Lower leg skin (tissue), 4 donors: ENCODE measurements around the gene TOR4A. TPM values are rescaled to one million over a fixed set of nuclear protein-coding genes. Genes with fewer than 3 reads are reported as not detected.

Source experiments
- DNase-seq, 2 donors: peaks; one replicate each; pipeline ENCODE4 v3.0.0-alpha.2; 2019; ENCODE audit warnings: low spot score in 2 of 2
- H3K4me3 ChIP-seq: fragments of 200-600 bp; sonication (generic); 2 replicates; pipeline ENCODE4 v1.5.1; 2017; ENCODE audit warnings: mild to moderate bottlenecking, low read depth; ENCODE audit not compliant: poor library complexity, severe bottlenecking
- CTCF ChIP-seq, 3 donors: fragments of 450-650 bp; IDR thresholded peaks; one replicate each; pipeline ENCODE4 v1.5.1; 2016; ENCODE audit warnings: antibody characterized with exemption in 3 of 3, mild to moderate bottlenecking in 3 of 3, moderate library complexity in 2 of 3
- POLR2A ChIP-seq, 2 donors: fragments of 450-650 bp; IDR thresholded peaks; one replicate each; pipeline ENCODE4 v1.6.1; 2016 to 2017; ENCODE audit warnings: antibody characterized with exemption in 2 of 2, mild to moderate bottlenecking in 1 of 2, moderate library complexity in 1 of 2
- WGBS, 2 donors: methylation state at CpG; one replicate each; pipeline ENCODE4 v1.1.5; 2018; 5-methylcytosine and 5-hydroxymethylcytosine counted together
- intact Hi-C: fragments of 100-400 bp; cut with DNase I; formaldehyde crosslinking; loops from one replicate; pipeline ENCODE4 v1.15.0; 2023; ENCODE audit warnings: low total_unique reads
- total RNA-seq, 4 donors: library from RNA; depleted of rRNA; stranded (reverse); fragments of >200 nt; gene quantifications; one replicate each; pipeline ENCODE4 v1.1.0, GENCODE V29; 2016

The TOR4A gene
- total RNA-seq, 4 donors from 2014 or later = 4.9 to 7.4 (median 5.6) TPM

GRCh38 chr9:137330689-137331088 is 53.2 kb downstream of the TOR4A start:
- peak in 1 of 2 donors; percentile 8 for DNase-seq
- TF ChIP-seq CTCF (IDR thresholded peaks at IDR 0.05) (no peak), POLR2A (IDR thresholded peaks at IDR 0.05) (no peak)
- intact Hi-C loops = no loop called here
- H3K4me3 ChIP-seq = no peak overlapping the region
- WGBS, 2 donors = 80 to 86% methylated on average over 6 of the region's 6 CpGs

GRCh38 chr9:137331929-137332328 is 54.4 kb downstream of the TOR4A start:
- H3K4me3 ChIP-seq = no peak overlapping the region
- intact Hi-C loops = no loop called here
- TF ChIP-seq CTCF (IDR thresholded peaks at IDR 0.05) (no peak), POLR2A (IDR thresholded peaks at IDR 0.05) (no peak)
- no peak for DNase-seq
- WGBS, 2 donors = 93 to 94% methylated on average over 9 of the region's 9 CpGs

Other genes starting within 250 kb of the TOR4A start
- gene ABCA2, start 249.5 kb upstream of the TOR4A start, total RNA-seq = 10 to 100 TPM; 18.2 to 27.6 (median 23.7) TPM
- under 1 TPM in 2 of 4 donors, not detected in 2; 0.22 to 0.39 TPM for gene FUT7, start 245.6 kb upstream of the TOR4A start, total RNA-seq
- 10 to 100 TPM; 29.1 to 63.9 (median 56.1) TPM for gene NPDC1, start 231.5 kb upstream of the TOR4A start, total RNA-seq
- gene ENTPD2, start 223.7 kb upstream of the TOR4A start, total RNA-seq = 10 to 100 TPM; 10.1 to 14.7 (median 12.1) TPM
- gene SAPCD2, start 207.2 kb upstream of the TOR4A start, total RNA-seq = 10 to 100 TPM in 2 of 4 donors, 1 to 10 TPM in 2; 5.7 to 25.6 (median 13.7) TPM
- 10 to 100 TPM in 1 of 4 donors, 1 to 10 TPM in 3; 6.6 to 13.7 (median 7.9) TPM for gene UAP1L1, start 200.2 kb upstream of the TOR4A start, total RNA-seq
- gene MAN1B1, start 190.7 kb upstream of the TOR4A start, total RNA-seq = 10 to 100 TPM; 57.7 to 81.0 (median 61.8) TPM
- 100 to 1,000 TPM; 123 to 144 (median 138) TPM for gene DPP7, start 163.0 kb upstream of the TOR4A start, total RNA-seq
- 1 to 10 TPM in 1 of 4 donors, under 1 TPM in 2, not detected in 1; 0.10 to 2.4 (median 0.49) TPM for gene GRIN1, start 138.6 kb upstream of the TOR4A start, total RNA-seq
- gene LRRC26, start 107.7 kb upstream of the TOR4A start, total RNA-seq = 10 to 100 TPM in 3 of 4 donors, 1 to 10 TPM in 1; 4.1 to 29.0 (median 21.3) TPM
- gene TMEM210, start 105.7 kb upstream of the TOR4A start, total RNA-seq = not detected
- gene ANAPC2, start 89.2 kb upstream of the TOR4A start, total RNA-seq = 10 to 100 TPM; 26.2 to 69.3 (median 30.5) TPM
- gene SSNA1, start 89.0 kb upstream of the TOR4A start, total RNA-seq = 100 to 1,000 TPM in 2 of 4 donors, 10 to 100 TPM in 2; 79.2 to 112 (median 93.1) TPM
- 10 to 100 TPM; 27.6 to 34.2 (median 29.1) TPM for gene TPRN, start 77.0 kb upstream of the TOR4A start, total RNA-seq
- 10 to 100 TPM; 45.7 to 60.7 (median 49.4) TPM for gene TMEM203, start 72.1 kb upstream of the TOR4A start, total RNA-seq
- 10 to 100 TPM in 3 of 4 donors, 1 to 10 TPM in 1; 8.1 to 18.6 (median 11.6) TPM for gene NDOR1, start 72.0 kb upstream of the TOR4A start, total RNA-seq
- 10 to 100 TPM in 1 of 4 donors, 1 to 10 TPM in 3; 3.7 to 10.2 (median 5.5) TPM for gene RNF208, start 55.5 kb upstream of the TOR4A start, total RNA-seq
- gene CYSRT1, start 52.6 kb upstream of the TOR4A start, total RNA-seq = 100 to 1,000 TPM in 1 of 4 donors, 10 to 100 TPM in 3; 40.2 to 119 (median 67.6) TPM
- gene RNF224, start 50.2 kb upstream of the TOR4A start, total RNA-seq = 1 to 10 TPM in 2 of 4 donors, under 1 TPM in 1, not detected in 1; 0.25 to 3.2 (median 2.4) TPM
- 1 to 10 TPM in 1 of 4 donors, not detected in 3; 1.6 TPM for gene SLC34A3, start 46.8 kb upstream of the TOR4A start, total RNA-seq
- gene TUBB4B, start 36.4 kb upstream of the TOR4A start, total RNA-seq = 100 to 1,000 TPM; 317 to 604 (median 408) TPM
- not detected for gene STPG3, start 26.4 kb upstream of the TOR4A start, total RNA-seq
- 10 to 100 TPM; 40.7 to 52.7 (median 49.9) TPM for gene NELFB, start 22.4 kb upstream of the TOR4A start, total RNA-seq
- 10 to 100 TPM; 28.5 to 49.2 (median 41.0) TPM for gene NRARP, start 24.5 kb downstream of the TOR4A start, total RNA-seq
- gene EXD3, start 145.4 kb downstream of the TOR4A start, total RNA-seq = 10 to 100 TPM; 13.8 to 25.7 (median 17.7) TPM
- 1 to 10 TPM; 3.1 to 5.6 (median 4.4) TPM for gene NOXA1, start 145.7 kb downstream of the TOR4A start, total RNA-seq
- gene ENTPD8, start 163.6 kb downstream of the TOR4A start, total RNA-seq = not detected
- 10 to 100 TPM; 18.6 to 41.8 (median 24.3) TPM for gene NSMF, start 181.6 kb downstream of the TOR4A start, total RNA-seq